ENCODE results near the gene MDK.

DNA sequence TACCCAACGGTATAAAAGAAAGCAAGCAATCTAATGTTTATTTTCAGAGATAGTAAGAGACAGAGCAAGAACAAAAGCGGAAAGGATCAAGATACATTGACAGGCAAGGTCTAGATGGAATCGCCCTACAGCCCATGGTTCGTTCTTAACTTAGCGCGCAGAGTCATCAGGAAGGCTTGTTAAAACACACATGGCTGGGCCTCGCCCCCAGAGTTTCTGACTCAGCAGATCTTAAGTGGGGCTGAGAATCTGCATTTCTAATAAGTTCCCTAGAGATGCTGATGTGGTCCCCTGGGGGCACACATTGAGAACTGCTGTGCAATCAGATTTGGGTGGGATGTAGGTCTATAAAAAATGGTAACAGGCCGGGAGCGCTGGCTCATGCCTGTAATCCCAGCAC is 45.9 kb downstream of the MDK start:
- TF ChIP-seq POLR2A (IDR thresholded peaks at IDR 0.05; ENCODE audit: low read depth, low read length) (no peak), POLR2AphosphoS5 (IDR thresholded peaks at IDR 0.05; ENCODE audit: low read depth, low read length) (no peak), TAF1 (IDR thresholded peaks at IDR 0.05; ENCODE audit: borderline replicate concordance, low read depth, low read length) (no peak)

Measured in GM12892 (cell line).